Measurements from ENCODE around the gene SH3BGRL2. TPM values are rescaled to one million over a fixed set of nuclear protein-coding genes. Genes with fewer than 3 reads are reported as not detected.

Gene SH3BGRL2
- total and polyA plus RNA-seq, 2 of the 4 experiments (the other 2 are of a cell fraction): 2.4 to 5.6 TPM

DNA sequence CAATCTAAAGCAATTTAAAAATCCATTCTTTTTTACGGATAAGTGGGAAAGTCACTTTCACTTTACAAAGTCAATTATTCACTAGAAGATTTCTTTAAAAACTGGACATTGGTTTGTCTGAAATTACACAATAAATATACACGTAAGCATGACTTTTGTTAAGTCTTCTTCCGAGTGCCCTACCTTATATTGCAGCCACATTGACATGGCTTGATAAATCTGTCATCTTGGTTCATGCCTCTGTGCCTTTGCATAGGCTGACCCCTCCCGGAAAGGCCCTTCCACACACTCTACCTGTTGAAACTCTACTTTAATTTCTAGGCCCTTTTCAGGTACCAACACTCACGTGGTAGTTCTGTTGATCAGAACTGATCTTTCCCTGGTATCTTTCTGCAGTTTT, 104.1 kb downstream of the SH3BGRL2 start:
- POLR2A ChIA-PET (ENCODE audit: unreplicated experiment): no interaction called here
- H2BK15ac ChIP-seq (ENCODE audit: low read depth, low read length): no peak overlapping the region
- no peak overlapping the region for H4K5ac ChIP-seq (ENCODE audit: low read depth, low read length)
- no peak overlapping the region for H3K56ac ChIP-seq (ENCODE audit: extremely low read depth, insufficient read depth, low read length)
- peaks cover 2% of the 10 kb centered on the region; the same call in 1 of the 2 replicates for H3K27me3 ChIP-seq (ENCODE audit: control insufficient read depth, insufficient read depth, low read length)
- H2AFZ ChIP-seq (replicated peaks; ENCODE audit: low read length, poor library complexity): no peak overlapping the region
- no peak overlapping the region for H3K9ac ChIP-seq (ENCODE audit: low read depth, low read length)
- H2BK20ac ChIP-seq (ENCODE audit: low read depth, low read length): no peak overlapping the region
- in situ Hi-C loops (cut with MboI; ENCODE audit: low sequenced_read_pairs): no loop called here
- no peaks in the 10 kb centered on the region for H3K4me1 ChIP-seq (ENCODE audit: control insufficient read depth, insufficient read depth, low read length)
- H3K4me2 ChIP-seq (ENCODE audit: low read depth, low read length): no peak overlapping the region
- no peak for DNase-seq
- H2BK120ac ChIP-seq (ENCODE audit: low read depth, low read length): no peak overlapping the region
- no TSS peak for BruUV-seq (replicated peaks)
- TF ChIP-seq FOS (IDR thresholded peaks at IDR 0.05; ENCODE audit: low read depth, low read length) (no peak), BHLHE40 (IDR thresholded peaks at IDR 0.05; ENCODE audit: low read depth, low read length) (no peak), RCOR1 (IDR thresholded peaks at IDR 0.05; ENCODE audit: insufficient replicate concordance, low read length) (no peak), NFE2L2 (IDR thresholded peaks at IDR 0.05; ENCODE audit: low read depth, low read length) (no peak), MAFK (IDR thresholded peaks at IDR 0.05; ENCODE audit: low read depth, low read length) (no peak), SMC3 (IDR thresholded peaks at IDR 0.05; ENCODE audit: low read depth, low read length) (no peak)
- TF ChIP-seq, protein P1, sequence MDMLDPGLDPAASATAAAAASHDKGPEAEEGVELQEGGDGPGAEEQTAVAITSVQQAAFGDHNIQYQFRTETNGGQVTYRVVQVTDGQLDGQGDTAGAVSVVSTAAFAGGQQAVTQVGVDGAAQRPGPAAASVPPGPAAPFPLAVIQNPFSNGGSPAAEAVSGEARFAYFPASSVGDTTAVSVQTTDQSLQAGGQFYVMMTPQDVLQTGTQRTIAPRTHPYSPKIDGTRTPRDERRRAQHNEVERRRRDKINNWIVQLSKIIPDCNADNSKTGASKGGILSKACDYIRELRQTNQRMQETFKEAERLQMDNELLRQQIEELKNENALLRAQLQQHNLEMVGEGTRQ (IDR thresholded peaks at IDR 0.05; ENCODE audit: low read depth, low read length): no peak
- H3K36me3 ChIP-seq (ENCODE audit: control insufficient read depth, insufficient read depth, low read length): no peaks in the 10 kb centered on the region
- no peak for ATAC-seq (ENCODE audit: low read depth)
- 68% methylated on average over 3 of the region's 5 CpGs; no CpG with 5 or more reads in 1 of the 2 experiments for WGBS, 2 experiments (ENCODE audit: extremely low coverage in 2 of 2, insufficient read length in 1 of 2)
- no peak overlapping the region for H3K18ac ChIP-seq (ENCODE audit: low read depth, low read length)
- intact Hi-C loops (cut with micrococcal nuclease): no loop called here
- no peaks in the 10 kb centered on the region for H3K79me1 ChIP-seq (ENCODE audit: low read depth in 1 of 2, low read length in 2 of 2)
- no peaks in the 10 kb centered on the region for H3K9me3 ChIP-seq (ENCODE audit: control insufficient read depth, insufficient read depth, low read length)
- no peak overlapping the region for H3K23ac ChIP-seq (ENCODE audit: low read depth, low read length)
- CTCF ChIA-PET: interaction anchor here (0.6 kb wide), 1 partner anchor 460 kb away, joined by 13 read pairs; no protein-coding TSS in a partner anchor
- dilution Hi-C loops (cut with HindIII; ENCODE audit: low sequenced_read_pairs, unreplicated experiment): no loop called here
- no peak overlapping the region for H2AK5ac ChIP-seq (ENCODE audit: low read depth, low read length)
- H4K8ac ChIP-seq (ENCODE audit: low read depth in 2 of 2, low read length in 2 of 2): no peak overlapping the region
- H3K9me1 ChIP-seq (ENCODE audit: insufficient read depth, low read length): no peaks in the 10 kb centered on the region
- H4K20me1 ChIP-seq (ENCODE audit: insufficient read depth, low read length): no peaks in the 10 kb centered on the region
- no peak overlapping the region for H3K27ac ChIP-seq (ENCODE audit: insufficient read depth, low read length)
- no peak overlapping the region for H2BK5ac ChIP-seq (ENCODE audit: low read depth, low read length, poor library complexity, severe bottlenecking)
- no peak overlapping the region for H4K91ac ChIP-seq (ENCODE audit: insufficient read depth, low read depth, low read length)
- H3K4ac ChIP-seq (ENCODE audit: low read depth, low read length): no peak overlapping the region
- no peak overlapping the region for H2AK9ac ChIP-seq (replicated peaks; ENCODE audit: low read depth, low read length, poor library complexity)
- no peak overlapping the region for H3K4me3 ChIP-seq (ENCODE audit: insufficient read depth, low read depth, low read length)
- H3K14ac ChIP-seq (replicated peaks; ENCODE audit: low read depth, low read length): no peak overlapping the region

Data from IMR-90 (cell line).